NCI-H1436 (cell line): ENCODE data around the gene RBM22.

Experiments used
- DNase-seq: peaks from one replicate; lab custom pipeline; 2025; lab: John Stamatoyannopoulos, UW

RBM22 gene

GRCh38 chr5:150672237-150672883 is 28.5 kb downstream of the RBM22 start:
- DNase-seq, result no peak

- DNase-seq, result no peak
Observed at GRCh38 chr5:150671509-150672236, 29.2 kb downstream of the RBM22 start.

GRCh38 chr5:150670948-150671310 is 29.9 kb downstream of the RBM22 start:
- DNase-seq, result no peak

GRCh38 chr5:150670275-150670947 is 30.5 kb downstream of the RBM22 start:
- DNase-seq, result no peak

GRCh38 chr5:150665044-150665443 is 35.8 kb downstream of the RBM22 start:
- DNase-seq, result no peak

GRCh38 chr5:150663936-150664335 is 36.9 kb downstream of the RBM22 start:
- no peak for DNase-seq

GRCh38 chr5:150662731-150663516 is 37.9 kb downstream of the RBM22 start:
- no peak for DNase-seq

- no peak for DNase-seq
Observed at GRCh38 chr5:150661821-150662596, 38.9 kb downstream of the RBM22 start.

GRCh38 chr5:150661086-150661485 is 39.8 kb downstream of the RBM22 start, which contains the start of gene MYOZ3:
TSS of gene MYOZ3 (plus strand) at chr5:150661251. CDS start at chr5:150662942, 1,691 bp downstream.
- no peak for DNase-seq

- DNase-seq, result no peak
Observed at GRCh38 chr5:150660108-150660831, 40.6 kb downstream of the RBM22 start.

GRCh38 chr5:150659360-150660107 is 41.3 kb downstream of the RBM22 start:
- no peak for DNase-seq

GRCh38 chr5:150658699-150659265 is 42.1 kb downstream of the RBM22 start:
- DNase-seq, result no peak

GRCh38 chr5:150658121-150658520 is 42.7 kb downstream of the RBM22 start:
- DNase-seq, result no peak

GRCh38 chr5:150656191-150657132 is 44.4 kb downstream of the RBM22 start:
- peak; percentile 72 for DNase-seq

GRCh38 chr5:150655221-150655620 is 45.6 kb downstream of the RBM22 start:
- no peak for DNase-seq

GRCh38 chr5:150653762-150654556 is 46.9 kb downstream of the RBM22 start:
- DNase-seq, result no peak

GRCh38 chr5:150653145-150653761 is 47.6 kb downstream of the RBM22 start:
- no peak for DNase-seq
